Heart left ventricle (tissue), 13 donors: ENCODE data around the gene TEX2.

Experiments used
- POLR2A ChIP-seq, 2 donors: fragments of 450-650 bp; IDR thresholded peaks; one replicate each; pipeline ENCODE4 v1.6.1; 2017; ENCODE audit warnings: antibody characterized with exemption in 2 of 2, mild to moderate bottlenecking in 2 of 2, moderate library complexity in 2 of 2
- TF ChIP-seq, protein P1 (sequence below), 12 donors: fragments of 200-600 bp; sonication (generic) in 4 of 12; IDR thresholded peaks; one replicate each; pipeline versions ENCODE4 v1.5.0 to v1.8.0; 2018 to 2022; ENCODE audit warnings: antibody characterized with exemption in 12 of 12, mild to moderate bottlenecking in 5 of 12
- donor health status: ischemic (EF 13 %, LVEDD 7.1; RV severe dilation, severe dysfunction).
- donor health status: DM: no; HTN: yes; CAD: no.
- donor health status: DM: no; HTN: no; CAD: no.
- donor health status: ischemic (EF 25% LVEDD 6.9; RV normal size, moderate dysfunction).
- donor health status: ischemic (EF 25% LVEDD 5.7; RV mildly dilated, moderate dysfunction).
- donor health status: ischemic (EF 35%, LVEDD 5.7; RV mildly dilated, moderate dysfunction).
- donor health status: nonischemic (EF 11% LVEDD 7.7; RV severe dilation, severe dysfunction).
- donor health status: DM: yes; HTN: yes; CAD: no.
- donor health status: PGD.
- donor health status: ischemic (EF 29% LVEDD 5.4; RV normal size, mild dysfunction).
- donor health status: nonischemic (EF 23%, LVEDD 6.1; RV moderate dilation, normal function).

DNA sequence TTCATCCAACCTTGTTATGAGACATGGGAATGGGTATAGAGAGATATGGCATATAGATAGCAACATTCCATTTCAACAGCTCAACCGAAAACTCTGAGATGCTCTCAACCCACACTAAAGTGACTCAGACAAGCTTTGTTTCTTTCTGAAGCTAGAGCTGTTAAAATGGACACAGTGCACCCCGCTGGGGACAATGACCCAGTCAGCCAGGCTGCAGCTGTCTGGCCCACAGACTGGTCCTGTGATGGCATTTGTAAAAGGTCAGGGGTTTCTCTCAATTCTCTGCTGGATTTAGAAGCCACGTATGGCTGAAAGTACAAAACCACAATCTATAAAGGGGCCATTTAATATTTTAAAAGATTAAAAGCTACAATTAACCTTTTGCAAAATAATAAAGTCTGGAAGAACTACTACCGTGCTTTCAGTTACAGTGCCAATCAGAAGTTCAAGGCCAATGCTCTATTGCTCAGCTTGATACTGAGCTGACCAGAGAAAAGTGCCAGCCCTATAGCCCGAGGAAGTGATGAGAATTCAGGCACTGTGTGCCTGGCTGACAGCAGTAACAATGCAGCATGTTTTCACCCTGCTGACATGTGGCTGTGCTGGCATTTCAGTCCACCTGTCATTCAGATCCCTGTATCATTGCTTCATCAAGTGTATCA is 60.2 kb downstream of the TEX2 start:
- TF ChIP-seq POLR2A (IDR thresholded peaks at IDR 0.05): no peak
- TF ChIP-seq, protein P1, sequence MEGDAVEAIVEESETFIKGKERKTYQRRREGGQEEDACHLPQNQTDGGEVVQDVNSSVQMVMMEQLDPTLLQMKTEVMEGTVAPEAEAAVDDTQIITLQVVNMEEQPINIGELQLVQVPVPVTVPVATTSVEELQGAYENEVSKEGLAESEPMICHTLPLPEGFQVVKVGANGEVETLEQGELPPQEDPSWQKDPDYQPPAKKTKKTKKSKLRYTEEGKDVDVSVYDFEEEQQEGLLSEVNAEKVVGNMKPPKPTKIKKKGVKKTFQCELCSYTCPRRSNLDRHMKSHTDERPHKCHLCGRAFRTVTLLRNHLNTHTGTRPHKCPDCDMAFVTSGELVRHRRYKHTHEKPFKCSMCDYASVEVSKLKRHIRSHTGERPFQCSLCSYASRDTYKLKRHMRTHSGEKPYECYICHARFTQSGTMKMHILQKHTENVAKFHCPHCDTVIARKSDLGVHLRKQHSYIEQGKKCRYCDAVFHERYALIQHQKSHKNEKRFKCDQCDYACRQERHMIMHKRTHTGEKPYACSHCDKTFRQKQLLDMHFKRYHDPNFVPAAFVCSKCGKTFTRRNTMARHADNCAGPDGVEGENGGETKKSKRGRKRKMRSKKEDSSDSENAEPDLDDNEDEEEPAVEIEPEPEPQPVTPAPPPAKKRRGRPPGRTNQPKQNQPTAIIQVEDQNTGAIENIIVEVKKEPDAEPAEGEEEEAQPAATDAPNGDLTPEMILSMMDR (IDR thresholded peaks at IDR 0.05): no peak
